ENCODE data around the gene ARSJ. TPM values are rescaled to one million over a fixed set of nuclear protein-coding genes. Genes with fewer than 3 reads are reported as not detected.

Gene ARSJ
- total RNA-seq, 1 experiment from 2014 or later, result 7.3 TPM

DNA sequence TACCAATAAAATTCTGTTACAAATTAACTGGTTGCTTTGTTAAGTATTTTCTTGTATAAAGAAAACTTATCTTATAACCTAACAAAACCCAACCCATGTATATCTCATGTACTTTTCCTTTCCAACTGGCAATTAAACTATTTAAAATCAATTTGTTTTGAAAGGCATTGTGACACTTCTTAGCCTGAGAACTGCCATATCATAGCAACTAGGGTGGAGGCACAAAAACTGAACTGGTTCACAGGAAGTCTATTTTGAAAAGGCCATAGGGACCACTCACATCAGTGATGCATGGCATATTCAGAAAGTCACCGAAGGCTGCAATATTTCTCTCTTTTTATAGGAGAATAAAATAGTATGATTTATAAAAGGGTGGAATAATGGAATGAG is 40.5 kb upstream of the ARSJ start:
- no TSS peak for BruUV-seq (replicated peaks)
- no peak for DNase-seq
- Histone ChIP-seq H3K27me3 (replicated peaks; ENCODE audit: control insufficient read depth, insufficient read depth, low read length) (no peaks in the 10 kb centered on the region), H3K36me3 (ENCODE audit: control insufficient read depth, insufficient read depth, low read length) (no peaks in the 10 kb centered on the region), H3K4me1 (no peaks in the 10 kb centered on the region), H3K4me3 (ENCODE audit: low read depth, low read length) (no peak overlapping the region), H3K9me3 (no peaks in the 10 kb centered on the region)
- TF ChIP-seq CTCF (IDR thresholded peaks at IDR 0.05; ENCODE audit: insufficient read depth in 1 of 2, low read depth in 1 of 2, low read length in 1 of 2, severe bottlenecking in 1 of 2, unreplicated experiment in 1 of 2), result no peak
- Mint-ChIP-seq H3K27me3 (ENCODE audit: insufficient read depth, unreplicated experiment) (no peaks in the 10 kb centered on the region), H3K36me3 (ENCODE audit: insufficient read depth, unreplicated experiment) (no peaks in the 10 kb centered on the region), H3K4me3 (ENCODE audit: unreplicated experiment) (no peak overlapping the region), H3K27ac (ENCODE audit: unreplicated experiment) (no peak overlapping the region), H3K9me3 (ENCODE audit: unreplicated experiment) (no peaks in the 10 kb centered on the region), H3K4me1 (ENCODE audit: low read depth, unreplicated experiment) (no peaks in the 10 kb centered on the region)
- intact Hi-C loops (cut with micrococcal nuclease; ENCODE audit: unreplicated experiment), result no loop called here
- CTCF ChIA-PET, result no interaction called here
- POLR2A ChIA-PET, result no interaction called here

GRCh38 chr4:114019276-114019968 is 40.0 kb upstream of the ARSJ start:
- ChIA-PET CTCF (no interaction called here), POLR2A (no interaction called here)
- Mint-ChIP-seq H3K9me3 (ENCODE audit: unreplicated experiment) (no peaks in the 10 kb centered on the region), H3K27me3 (ENCODE audit: insufficient read depth, unreplicated experiment) (no peaks in the 10 kb centered on the region), H3K27ac (ENCODE audit: unreplicated experiment) (no peak overlapping the region), H3K4me1 (ENCODE audit: low read depth, unreplicated experiment) (no peaks in the 10 kb centered on the region), H3K4me3 (ENCODE audit: unreplicated experiment) (no peak overlapping the region), H3K36me3 (ENCODE audit: insufficient read depth, unreplicated experiment) (no peaks in the 10 kb centered on the region)
- no peaks in the 10 kb centered on the region for H3K27me3 ChIP-seq (replicated peaks; ENCODE audit: control insufficient read depth, insufficient read depth, low read length)
- BruUV-seq (replicated peaks), result no TSS peak
- no peaks in the 10 kb centered on the region for H3K9me3 ChIP-seq
- intact Hi-C loops (cut with micrococcal nuclease; ENCODE audit: unreplicated experiment), result no loop called here
- TF ChIP-seq CTCF (IDR thresholded peaks at IDR 0.05; ENCODE audit: insufficient read depth in 1 of 2, low read depth in 1 of 2, low read length in 1 of 2, severe bottlenecking in 1 of 2, unreplicated experiment in 1 of 2), result no peak
- no peaks in the 10 kb centered on the region for H3K36me3 ChIP-seq (ENCODE audit: control insufficient read depth, insufficient read depth, low read length)
- DNase-seq, result no peak
- no peak overlapping the region for H3K4me3 ChIP-seq (ENCODE audit: low read depth, low read length)
- H3K4me1 ChIP-seq, result no peaks in the 10 kb centered on the region

- Mint-ChIP-seq H3K27ac (ENCODE audit: unreplicated experiment) (no peak overlapping the region), H3K36me3 (ENCODE audit: insufficient read depth, unreplicated experiment) (no peaks in the 10 kb centered on the region), H3K4me1 (ENCODE audit: low read depth, unreplicated experiment) (no peaks in the 10 kb centered on the region), H3K9me3 (ENCODE audit: unreplicated experiment) (no peaks in the 10 kb centered on the region), H3K4me3 (ENCODE audit: unreplicated experiment) (no peak overlapping the region), H3K27me3 (ENCODE audit: insufficient read depth, unreplicated experiment) (no peaks in the 10 kb centered on the region)
- DNase-seq, result no peak
- Histone ChIP-seq H3K36me3 (ENCODE audit: control insufficient read depth, insufficient read depth, low read length) (no peaks in the 10 kb centered on the region), H3K9me3 (no peaks in the 10 kb centered on the region), H3K4me1 (peaks cover 7% of the 10 kb centered on the region; the same call in 1 of the 2 replicates), H3K4me3 (ENCODE audit: low read depth, low read length) (no peak overlapping the region), H3K27me3 (replicated peaks; ENCODE audit: control insufficient read depth, insufficient read depth, low read length) (no peaks in the 10 kb centered on the region)
- CTCF ChIA-PET, result no interaction called here
- POLR2A ChIA-PET, result no interaction called here
- no peak for TF ChIP-seq CTCF (IDR thresholded peaks at IDR 0.05; ENCODE audit: insufficient read depth in 1 of 2, low read depth in 1 of 2, low read length in 1 of 2, severe bottlenecking in 1 of 2, unreplicated experiment in 1 of 2)
- intact Hi-C loops (cut with micrococcal nuclease; ENCODE audit: unreplicated experiment), result no loop called here
- BruUV-seq (replicated peaks), result no TSS peak
These were observed 37.9 kb upstream of the ARSJ start for GRCh38 chr4:114017120-114017917.
